Testis (tissue), 2 donors: ENCODE results near the gene HMX1.

Experiments
- POLR2A ChIP-seq: fragments of 450-650 bp; IDR thresholded peaks from one replicate; pipeline ENCODE4 v1.6.1; 2017; ENCODE audit warnings: antibody characterized with exemption, mild to moderate bottlenecking, moderate library complexity
- TF ChIP-seq, protein P1 (sequence below), 3 experiments: fragments of 450-650 bp in 2 of 3; fragments of 200-600 bp in 1 of 3; sonication (generic) in 1 of 3; IDR thresholded peaks; one replicate each; pipeline ENCODE4 v1.5.1; 2016 to 2019; ENCODE audit warnings: antibody characterized with exemption in 3 of 3, mild to moderate bottlenecking in 2 of 3, moderate library complexity in 1 of 3

DNA sequence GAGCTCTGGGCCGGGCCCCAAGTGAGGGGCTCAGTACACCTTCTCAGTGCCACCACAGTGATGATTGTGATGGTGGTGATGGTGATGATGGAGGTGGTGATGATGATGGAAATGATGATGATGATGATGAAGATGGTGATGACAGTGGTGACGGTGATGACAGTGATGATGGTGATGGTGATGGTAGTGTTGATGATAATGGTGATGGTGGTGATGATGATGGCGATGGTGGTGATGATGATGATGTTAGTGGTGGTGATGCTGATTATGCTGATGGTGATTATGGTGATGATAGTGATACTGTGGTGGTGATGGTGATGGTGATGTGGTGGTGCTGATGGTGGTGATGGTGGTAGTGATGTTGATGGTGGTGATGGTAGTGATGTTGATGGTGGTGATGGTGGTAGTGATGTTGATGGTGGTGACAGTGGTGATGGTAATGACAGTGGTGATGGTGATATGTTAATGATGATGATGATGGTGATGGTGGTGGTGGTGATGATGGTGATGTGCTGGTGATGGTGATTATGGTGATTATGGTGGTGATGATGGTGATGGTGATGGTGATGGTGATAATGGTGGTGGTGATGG, 29.9 kb downstream of the HMX1 start:
- TF ChIP-seq, protein P1, sequence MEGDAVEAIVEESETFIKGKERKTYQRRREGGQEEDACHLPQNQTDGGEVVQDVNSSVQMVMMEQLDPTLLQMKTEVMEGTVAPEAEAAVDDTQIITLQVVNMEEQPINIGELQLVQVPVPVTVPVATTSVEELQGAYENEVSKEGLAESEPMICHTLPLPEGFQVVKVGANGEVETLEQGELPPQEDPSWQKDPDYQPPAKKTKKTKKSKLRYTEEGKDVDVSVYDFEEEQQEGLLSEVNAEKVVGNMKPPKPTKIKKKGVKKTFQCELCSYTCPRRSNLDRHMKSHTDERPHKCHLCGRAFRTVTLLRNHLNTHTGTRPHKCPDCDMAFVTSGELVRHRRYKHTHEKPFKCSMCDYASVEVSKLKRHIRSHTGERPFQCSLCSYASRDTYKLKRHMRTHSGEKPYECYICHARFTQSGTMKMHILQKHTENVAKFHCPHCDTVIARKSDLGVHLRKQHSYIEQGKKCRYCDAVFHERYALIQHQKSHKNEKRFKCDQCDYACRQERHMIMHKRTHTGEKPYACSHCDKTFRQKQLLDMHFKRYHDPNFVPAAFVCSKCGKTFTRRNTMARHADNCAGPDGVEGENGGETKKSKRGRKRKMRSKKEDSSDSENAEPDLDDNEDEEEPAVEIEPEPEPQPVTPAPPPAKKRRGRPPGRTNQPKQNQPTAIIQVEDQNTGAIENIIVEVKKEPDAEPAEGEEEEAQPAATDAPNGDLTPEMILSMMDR (IDR thresholded peaks at IDR 0.05): no peak
- TF ChIP-seq POLR2A: no peak
